Prostate gland (tissue), 2 donors: ENCODE measurements around the gene CDK19.

Experiments
- POLR2A ChIP-seq: fragments of 450-650 bp; IDR thresholded peaks from one replicate; pipeline ENCODE4 v1.6.1; 2016; ENCODE audit warnings: antibody characterized with exemption, mild to moderate bottlenecking
- POLR2AphosphoS5 ChIP-seq: sonication (generic); formaldehyde crosslinking; IDR thresholded peaks from one replicate; pipeline ENCODE4 v1.6.1; 2017; ENCODE audit warnings: antibody characterized with exemption
- TF ChIP-seq, protein P1 (sequence below), 4 experiments: fragments of 200-600 bp in 2 of 4; fragments of 450-650 bp in 2 of 4; sonication (generic) in 2 of 4; IDR thresholded peaks; 1 replicate in 3 of 4; 2 replicates in 1 of 4; pipeline ENCODE4 v1.5.1; 2016 to 2019; ENCODE audit warnings: antibody characterized with exemption in 4 of 4, mild to moderate bottlenecking in 2 of 4, moderate library complexity in 2 of 4

DNA sequence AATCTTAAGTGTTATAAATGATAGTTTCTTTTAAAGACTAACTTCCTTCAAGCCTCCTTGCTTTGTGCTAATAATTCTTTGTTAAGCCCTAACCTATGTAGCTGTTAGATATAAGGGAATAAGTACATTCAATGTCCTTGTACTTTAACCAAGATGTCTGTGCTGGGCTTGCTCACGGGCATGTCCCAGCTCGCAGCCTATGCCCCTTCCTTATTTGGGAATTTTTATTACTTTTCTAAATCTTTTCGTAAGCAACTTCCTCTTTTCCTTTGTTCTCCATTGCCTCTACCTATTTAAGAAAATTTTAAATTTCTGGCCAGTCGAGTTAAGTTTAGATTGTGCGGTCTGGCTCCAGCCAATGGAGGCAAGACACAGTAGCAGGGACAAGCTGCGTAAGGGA lies 26.0 kb upstream of the CDK19 start:
- TF ChIP-seq, protein P1, sequence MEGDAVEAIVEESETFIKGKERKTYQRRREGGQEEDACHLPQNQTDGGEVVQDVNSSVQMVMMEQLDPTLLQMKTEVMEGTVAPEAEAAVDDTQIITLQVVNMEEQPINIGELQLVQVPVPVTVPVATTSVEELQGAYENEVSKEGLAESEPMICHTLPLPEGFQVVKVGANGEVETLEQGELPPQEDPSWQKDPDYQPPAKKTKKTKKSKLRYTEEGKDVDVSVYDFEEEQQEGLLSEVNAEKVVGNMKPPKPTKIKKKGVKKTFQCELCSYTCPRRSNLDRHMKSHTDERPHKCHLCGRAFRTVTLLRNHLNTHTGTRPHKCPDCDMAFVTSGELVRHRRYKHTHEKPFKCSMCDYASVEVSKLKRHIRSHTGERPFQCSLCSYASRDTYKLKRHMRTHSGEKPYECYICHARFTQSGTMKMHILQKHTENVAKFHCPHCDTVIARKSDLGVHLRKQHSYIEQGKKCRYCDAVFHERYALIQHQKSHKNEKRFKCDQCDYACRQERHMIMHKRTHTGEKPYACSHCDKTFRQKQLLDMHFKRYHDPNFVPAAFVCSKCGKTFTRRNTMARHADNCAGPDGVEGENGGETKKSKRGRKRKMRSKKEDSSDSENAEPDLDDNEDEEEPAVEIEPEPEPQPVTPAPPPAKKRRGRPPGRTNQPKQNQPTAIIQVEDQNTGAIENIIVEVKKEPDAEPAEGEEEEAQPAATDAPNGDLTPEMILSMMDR (IDR thresholded peaks at IDR 0.05) = no peak
- TF ChIP-seq POLR2AphosphoS5 (no peak), POLR2A (no peak)
